ENCODE results near the gene MSI2. TPM values are rescaled to one million over a fixed set of nuclear protein-coding genes. Genes with fewer than 3 reads are reported as not detected.
A peak's percentile ranks its signal among the peaks of the same experiment; 100 is the strongest.

The MSI2 gene
- total and polyA plus RNA-seq, 7 experiments from 2014 or later: 3.3 to 169 (median 125) TPM

DNA sequence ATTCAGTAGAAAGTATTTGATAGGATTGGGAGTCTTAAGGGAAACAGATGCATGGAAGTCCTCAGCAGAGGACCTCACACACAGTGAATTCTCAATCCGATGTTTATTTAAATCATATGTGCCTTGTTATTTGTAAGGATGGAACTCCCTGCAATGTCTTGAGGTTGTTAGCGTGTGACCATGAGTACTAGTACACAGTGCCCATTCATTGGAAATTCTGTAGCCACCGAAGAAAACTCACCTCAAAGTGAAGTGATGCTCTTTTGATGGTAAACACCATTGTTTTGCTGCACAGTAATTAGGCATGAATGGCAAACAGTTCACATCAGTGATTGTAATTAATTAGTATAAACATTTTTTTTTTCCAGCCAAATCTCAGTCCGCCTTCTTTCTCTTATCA, 173.6 kb downstream of the MSI2 start:
- DNase-seq: no peak
- Mint-ChIP-seq H3K9me3 (no peaks in the 10 kb centered on the region), H3K36me3 (peaks cover 0 to 22% (median 4%) of the 10 kb centered on the region in 5 donors), H3K27ac (peak overlapping the region in 1 of 9 donors; percentile 9), H3K27me3 (no peaks in the 10 kb centered on the region), H3K4me1 (peaks cover 20 to 66% (median 44%) of the 10 kb centered on the region in 7 donors), H3K4me3 (no peak overlapping the region)
- ATAC-seq: no peak
- CTCF ChIA-PET: no interaction called here
- no peaks in the 10 kb centered on the region for H3K27me3 ChIP-seq (ENCODE audit: control insufficient read depth in 2 of 2, insufficient read depth in 2 of 2, low read length in 2 of 2)
- H3K4me3 ChIP-seq (ENCODE audit: low read length): no peak overlapping the region
- POLR2A ChIA-PET: no interaction called here
- H3K9me3 ChIP-seq (ENCODE audit: control insufficient read depth in 2 of 3, low read length in 3 of 3): no peaks in the 10 kb centered on the region
- intact Hi-C loops (cut with micrococcal nuclease): no loop called here
- H3K36me3 ChIP-seq (ENCODE audit: control insufficient read depth in 2 of 3, insufficient read depth in 3 of 3, low read length in 3 of 3): no peaks in the 10 kb centered on the region
- H3K4me1 ChIP-seq (ENCODE audit: control insufficient read depth in 2 of 2, insufficient read depth in 2 of 2, low read length in 2 of 2): no peaks in the 10 kb centered on the region
- no peak overlapping the region for H3K27ac ChIP-seq (ENCODE audit: low read depth, low read length)

GRCh38 chr17:57431415-57431814, 175.1 kb downstream of the MSI2 start:
- Mint-ChIP-seq H3K36me3 (peaks cover 0 to 28% (median 8%) of the 10 kb centered on the region in 5 donors), H3K27me3 (no peaks in the 10 kb centered on the region), H3K4me1 (peaks cover 24 to 63% (median 45%) of the 10 kb centered on the region in 7 donors), H3K9me3 (no peaks in the 10 kb centered on the region), H3K4me3 (no peak overlapping the region), H3K27ac (peak overlapping the region in 2 of 9 donors; percentile 24 to 86)
- H3K36me3 ChIP-seq (ENCODE audit: control insufficient read depth in 2 of 3, insufficient read depth in 3 of 3, low read length in 3 of 3): no peaks in the 10 kb centered on the region
- H3K4me3 ChIP-seq (ENCODE audit: low read length): no peak overlapping the region
- H3K9me3 ChIP-seq (ENCODE audit: control insufficient read depth in 2 of 3, low read length in 3 of 3): no peaks in the 10 kb centered on the region
- H3K27me3 ChIP-seq (ENCODE audit: control insufficient read depth in 2 of 2, insufficient read depth in 2 of 2, low read length in 2 of 2): no peaks in the 10 kb centered on the region
- POLR2A ChIA-PET: interaction anchor here (1.3 kb wide), 1 partner anchor 1942 kb away, joined by 3 read pairs; no protein-coding TSS in a partner anchor
- no peaks in the 10 kb centered on the region for H3K4me1 ChIP-seq (ENCODE audit: control insufficient read depth in 2 of 2, insufficient read depth in 2 of 2, low read length in 2 of 2)
- CTCF ChIA-PET: interaction anchor here (0.8 kb wide), 1 partner anchor 7 kb away, joined by 3 read pairs; no protein-coding TSS in a partner anchor
- intact Hi-C loops (cut with micrococcal nuclease): no loop called here
- DNase-seq (no peak), ATAC-seq (no peak)
- H3K27ac ChIP-seq (ENCODE audit: low read depth, low read length): no peak overlapping the region

- H3K27me3 Mint-ChIP-seq: no peaks in the 10 kb centered on the region
- POLR2A ChIA-PET: no interaction called here
- peak overlapping the region in 4 of 9 donors; percentile 30 to 61 (median 61) for H3K27ac Mint-ChIP-seq
- CTCF ChIA-PET: interaction anchor here (0.8 kb wide), 1 partner anchor 8 kb away, joined by 3 read pairs; no protein-coding TSS in a partner anchor
- Histone ChIP-seq H3K4me3 (ENCODE audit: low read length) (no peak overlapping the region), H3K9me3 (ENCODE audit: control insufficient read depth in 2 of 3, low read length in 3 of 3) (no peaks in the 10 kb centered on the region), H3K36me3 (ENCODE audit: control insufficient read depth in 2 of 3, insufficient read depth in 3 of 3, low read length in 3 of 3) (no peaks in the 10 kb centered on the region), H3K27me3 (ENCODE audit: control insufficient read depth in 2 of 2, insufficient read depth in 2 of 2, low read length in 2 of 2) (no peaks in the 10 kb centered on the region), H3K4me1 (ENCODE audit: control insufficient read depth in 2 of 2, insufficient read depth in 2 of 2, low read length in 2 of 2) (no peaks in the 10 kb centered on the region), H3K27ac (ENCODE audit: low read depth, low read length) (no peak overlapping the region)
- H3K9me3 Mint-ChIP-seq: no peaks in the 10 kb centered on the region
- intact Hi-C loops (cut with micrococcal nuclease): no loop called here
- peaks cover 21 to 65% (median 52%) of the 10 kb centered on the region in 7 donors for H3K4me1 Mint-ChIP-seq
- peaks cover 0 to 29% (median 12%) of the 10 kb centered on the region in 5 donors for H3K36me3 Mint-ChIP-seq
- no peak overlapping the region for H3K4me3 Mint-ChIP-seq
- DNase-seq: no peak
- ATAC-seq: no peak
Observed at GRCh38 chr17:57432507-57433277, 176.4 kb downstream of the MSI2 start.

- H3K9me3 ChIP-seq (ENCODE audit: control insufficient read depth in 2 of 3, low read length in 3 of 3): no peaks in the 10 kb centered on the region
- Mint-ChIP-seq H3K27ac (peak overlapping the region in 1 of 9 donors; percentile 45), H3K36me3 (peaks cover 0 to 29% (median 12%) of the 10 kb centered on the region in 5 donors), H3K9me3 (no peaks in the 10 kb centered on the region), H3K4me3 (no peak overlapping the region), H3K27me3 (no peaks in the 10 kb centered on the region), H3K4me1 (peaks cover 24 to 66% (median 54%) of the 10 kb centered on the region in 7 donors)
- DNase-seq: no peak
- no peak overlapping the region for H3K4me3 ChIP-seq (ENCODE audit: low read length)
- ChIA-PET POLR2A (no interaction called here), CTCF (no interaction called here)
- no peaks in the 10 kb centered on the region for H3K36me3 ChIP-seq (ENCODE audit: control insufficient read depth in 2 of 3, insufficient read depth in 3 of 3, low read length in 3 of 3)
- H3K27ac ChIP-seq (ENCODE audit: low read depth, low read length): no peak overlapping the region
- no peaks in the 10 kb centered on the region for H3K4me1 ChIP-seq (ENCODE audit: control insufficient read depth in 2 of 2, insufficient read depth in 2 of 2, low read length in 2 of 2)
- H3K27me3 ChIP-seq (ENCODE audit: control insufficient read depth in 2 of 2, insufficient read depth in 2 of 2, low read length in 2 of 2): no peaks in the 10 kb centered on the region
- intact Hi-C loops (cut with micrococcal nuclease): no loop called here
- no peak for ATAC-seq
Observed at GRCh38 chr17:57433452-57433851, 177.1 kb downstream of the MSI2 start.

GRCh38 chr17:57434361-57434760, 178.0 kb downstream of the MSI2 start:
- Mint-ChIP-seq H3K4me3 (no peak overlapping the region), H3K4me1 (peaks cover 28 to 67% (median 52%) of the 10 kb centered on the region in 7 donors), H3K27ac (peak overlapping the region in 1 of 9 donors; percentile 21), H3K9me3 (no peaks in the 10 kb centered on the region), H3K36me3 (peaks cover 0 to 29% (median 12%) of the 10 kb centered on the region in 5 donors), H3K27me3 (no peaks in the 10 kb centered on the region)
- ATAC-seq: no peak
- no peak overlapping the region for H3K27ac ChIP-seq (ENCODE audit: low read depth, low read length)
- no peak for DNase-seq
- no peaks in the 10 kb centered on the region for H3K4me1 ChIP-seq (ENCODE audit: control insufficient read depth in 2 of 2, insufficient read depth in 2 of 2, low read length in 2 of 2)
- H3K4me3 ChIP-seq (ENCODE audit: low read length): no peak overlapping the region
- CTCF ChIA-PET: interaction anchor here (0.7 kb wide), 1 partner anchor 465 kb away, joined by 4 read pairs; no protein-coding TSS in a partner anchor
- intact Hi-C loops (cut with micrococcal nuclease): no loop called here
- no peaks in the 10 kb centered on the region for H3K9me3 ChIP-seq (ENCODE audit: control insufficient read depth in 2 of 3, low read length in 3 of 3)
- H3K36me3 ChIP-seq (ENCODE audit: control insufficient read depth in 2 of 3, insufficient read depth in 3 of 3, low read length in 3 of 3): no peaks in the 10 kb centered on the region
- POLR2A ChIA-PET: no interaction called here
- H3K27me3 ChIP-seq (ENCODE audit: control insufficient read depth in 2 of 2, insufficient read depth in 2 of 2, low read length in 2 of 2): no peaks in the 10 kb centered on the region

- peaks cover 18 to 20% of the 10 kb centered on the region in 2 donors for H3K4me1 ChIP-seq (ENCODE audit: control insufficient read depth in 2 of 2, insufficient read depth in 2 of 2, low read length in 2 of 2)
- peaks cover 0 to 21% (median 8%) of the 10 kb centered on the region in 5 donors for H3K36me3 Mint-ChIP-seq
- peaks cover 38 to 71% (median 66%) of the 10 kb centered on the region in 7 donors for H3K4me1 Mint-ChIP-seq
- DNase-seq (no peak), ATAC-seq (no peak)
- no peaks in the 10 kb centered on the region for H3K27me3 ChIP-seq (ENCODE audit: control insufficient read depth in 2 of 2, insufficient read depth in 2 of 2, low read length in 2 of 2)
- ChIA-PET POLR2A (interaction anchor here (0.6 kb wide), 1 partner anchor 59 kb away, joined by 5 read pairs; no protein-coding TSS in a partner anchor), CTCF (interaction anchor here (1.0 kb wide), 1 partner anchor 194 kb away, joined by 3 read pairs; no protein-coding TSS in a partner anchor)
- no peak overlapping the region for H3K4me3 ChIP-seq (ENCODE audit: low read length)
- peak overlapping the region in 1 of 10 donors; percentile 21 for H3K4me3 Mint-ChIP-seq
- no peaks in the 10 kb centered on the region for H3K27me3 Mint-ChIP-seq
- H3K9me3 Mint-ChIP-seq: peaks cover 0 to 5% (median 0%) of the 10 kb centered on the region in 11 donors
- intact Hi-C loops (cut with micrococcal nuclease): no loop called here
- no peaks in the 10 kb centered on the region for H3K9me3 ChIP-seq (ENCODE audit: control insufficient read depth in 2 of 3, low read length in 3 of 3)
- H3K36me3 ChIP-seq (ENCODE audit: control insufficient read depth in 2 of 3, insufficient read depth in 3 of 3, low read length in 3 of 3): no peaks in the 10 kb centered on the region
- peak overlapping the region in 6 of 9 donors; percentile 8 to 67 (median 44) for H3K27ac Mint-ChIP-seq
- H3K27ac ChIP-seq (ENCODE audit: low read depth, low read length): no peak overlapping the region
Observed at GRCh38 chr17:57436565-57436964, 180.2 kb downstream of the MSI2 start.

Data from naive thymus-derived CD4-positive, alpha-beta T cell (primary cell).